Esophagus muscularis mucosa (tissue), 4 donors: ENCODE measurements around the gene GJD2.

ENCODE experiments used
- CTCF ChIP-seq, 3 experiments: fragments of 200-600 bp in 2 of 3; fragments of 450-650 bp in 1 of 3; sonication (generic) in 2 of 3; IDR thresholded peaks; one replicate each; pipeline ENCODE4 v1.5.1; 2017 to 2019; ENCODE audit warnings: antibody characterized with exemption in 3 of 3, mild to moderate bottlenecking in 2 of 3, moderate library complexity in 1 of 3
- EP300 ChIP-seq: sonication (generic); formaldehyde crosslinking; IDR thresholded peaks from one replicate; pipeline ENCODE4 v1.6.1; 2017; ENCODE audit warnings: antibody characterized with exemption
- POLR2A ChIP-seq: fragments of 450-650 bp; IDR thresholded peaks from one replicate; pipeline ENCODE4 v1.6.1; 2017; ENCODE audit warnings: antibody characterized with exemption, moderate library complexity, mild to moderate bottlenecking, low read depth
- POLR2AphosphoS5 ChIP-seq, 2 donors: sonication (generic); formaldehyde crosslinking; IDR thresholded peaks; one replicate each; pipeline ENCODE4 v1.6.1; 2017; ENCODE audit warnings: antibody characterized with exemption in 2 of 2

GRCh38 chr15:34713635-34714034 lies 41.2 kb downstream of the GJD2 start:
- no peak for TF ChIP-seq CTCF (IDR thresholded peaks at IDR 0.05)
- TF ChIP-seq POLR2AphosphoS5 (IDR thresholded peaks at IDR 0.05): no peak
- TF ChIP-seq POLR2A: no peak
- no peak for TF ChIP-seq EP300
